Measurements from ENCODE around the gene YAF2. TPM values are rescaled to one million over a fixed set of nuclear protein-coding genes. Genes with fewer than 3 reads are reported as not detected.

YAF2 gene
- total RNA-seq, 2 donors from 2014 or later, result 10.0 to 14.4 TPM

DNA sequence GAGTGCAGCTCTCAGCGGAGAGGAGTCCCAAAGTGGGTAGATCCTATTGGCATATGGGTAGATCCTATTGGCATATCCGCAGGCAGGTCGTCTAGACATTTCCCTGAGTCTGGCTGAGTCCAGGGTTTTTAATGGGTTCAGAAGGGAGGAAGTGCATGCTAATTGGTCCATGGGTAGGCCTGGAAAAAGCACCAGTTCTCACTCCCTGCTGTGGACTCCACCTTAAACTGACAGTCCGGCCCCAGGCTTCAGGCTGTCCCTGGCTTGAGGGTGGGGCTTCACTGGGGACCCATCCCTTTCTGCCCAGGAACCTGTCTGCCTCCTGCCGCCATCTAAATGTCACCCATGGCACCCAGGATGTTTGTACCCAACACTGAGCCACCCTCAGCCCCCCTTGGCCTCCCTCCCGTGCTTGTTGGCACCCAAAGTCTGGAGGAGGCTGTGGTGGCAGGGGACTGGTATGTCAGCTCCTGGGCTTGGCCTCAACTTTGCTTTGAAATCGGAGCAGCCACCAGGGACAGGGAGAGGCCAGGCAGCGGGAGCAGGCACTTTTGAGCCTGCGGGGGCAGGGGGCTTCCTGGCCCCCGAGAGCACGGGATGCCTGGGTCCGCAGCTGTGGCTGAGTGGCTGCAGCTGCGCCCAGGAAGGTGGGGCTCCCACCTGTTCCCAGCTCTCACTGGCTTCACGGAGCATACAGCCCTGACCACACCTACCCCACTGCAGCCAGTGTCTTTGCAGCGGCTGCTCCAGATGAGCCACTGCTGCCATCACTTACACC lies 29.6 kb upstream of the YAF2 start:
- 82% methylated on average over 15 of the region's 15 CpGs for WGBS
- Histone ChIP-seq H3K27ac (no peak overlapping the region), H3K27me3 (replicated peaks; ENCODE audit: insufficient read depth) (no peaks in the 10 kb centered on the region), H3K4me1 (replicated peaks) (no peaks in the 10 kb centered on the region), H3K36me3 (no peaks in the 10 kb centered on the region), H3K4me3 (no peak overlapping the region), H3K9me3 (no peaks in the 10 kb centered on the region)
- DNase-seq (ENCODE audit: low spot score), result no peak
- TF ChIP-seq POLR2A (IDR thresholded peaks at IDR 0.05) (no peak), POLR2AphosphoS5 (IDR thresholded peaks at IDR 0.05) (no peak)
- TF ChIP-seq, protein P1, sequence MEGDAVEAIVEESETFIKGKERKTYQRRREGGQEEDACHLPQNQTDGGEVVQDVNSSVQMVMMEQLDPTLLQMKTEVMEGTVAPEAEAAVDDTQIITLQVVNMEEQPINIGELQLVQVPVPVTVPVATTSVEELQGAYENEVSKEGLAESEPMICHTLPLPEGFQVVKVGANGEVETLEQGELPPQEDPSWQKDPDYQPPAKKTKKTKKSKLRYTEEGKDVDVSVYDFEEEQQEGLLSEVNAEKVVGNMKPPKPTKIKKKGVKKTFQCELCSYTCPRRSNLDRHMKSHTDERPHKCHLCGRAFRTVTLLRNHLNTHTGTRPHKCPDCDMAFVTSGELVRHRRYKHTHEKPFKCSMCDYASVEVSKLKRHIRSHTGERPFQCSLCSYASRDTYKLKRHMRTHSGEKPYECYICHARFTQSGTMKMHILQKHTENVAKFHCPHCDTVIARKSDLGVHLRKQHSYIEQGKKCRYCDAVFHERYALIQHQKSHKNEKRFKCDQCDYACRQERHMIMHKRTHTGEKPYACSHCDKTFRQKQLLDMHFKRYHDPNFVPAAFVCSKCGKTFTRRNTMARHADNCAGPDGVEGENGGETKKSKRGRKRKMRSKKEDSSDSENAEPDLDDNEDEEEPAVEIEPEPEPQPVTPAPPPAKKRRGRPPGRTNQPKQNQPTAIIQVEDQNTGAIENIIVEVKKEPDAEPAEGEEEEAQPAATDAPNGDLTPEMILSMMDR (IDR thresholded peaks at IDR 0.05), result no peak
- intact Hi-C loops (cut with DNase I), result no loop called here

DNA sequence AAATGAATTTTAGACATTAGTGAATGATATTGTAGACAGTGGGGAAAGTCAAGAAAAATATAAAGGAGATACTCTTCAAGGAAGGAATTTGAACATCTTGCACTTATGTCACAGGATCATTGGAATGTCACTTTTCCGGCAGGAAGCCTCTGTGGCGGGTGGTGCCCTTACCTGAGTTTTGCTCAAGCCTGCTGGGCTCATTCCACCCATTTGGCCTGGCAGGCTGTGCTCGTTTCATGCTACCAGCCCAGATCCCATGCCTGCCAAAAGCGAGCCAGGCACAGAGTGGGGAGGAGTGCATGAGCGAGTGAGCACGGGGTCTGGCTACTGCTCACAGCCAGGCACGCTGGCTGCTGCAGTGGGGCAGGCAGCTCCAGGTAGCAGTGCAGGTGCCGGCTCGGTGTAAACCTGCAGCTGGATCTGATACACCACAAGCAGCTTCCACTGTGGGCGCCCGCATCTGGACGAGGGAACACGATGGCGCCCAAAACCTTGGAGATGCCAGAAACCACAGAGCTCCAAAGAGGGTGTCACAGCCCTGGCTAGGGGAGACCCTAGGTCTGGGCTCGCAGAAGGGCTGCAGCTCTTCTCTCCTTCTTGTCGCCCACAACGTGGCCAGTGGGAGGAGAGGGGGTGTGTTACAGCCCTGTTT lies 28.7 kb upstream of the YAF2 start:
- WGBS, result 81% methylated on average over 17 of the region's 17 CpGs
- DNase-seq (ENCODE audit: low spot score), result no peak
- Histone ChIP-seq H3K36me3 (no peaks in the 10 kb centered on the region), H3K4me3 (no peak overlapping the region), H3K27ac (no peak overlapping the region), H3K4me1 (replicated peaks) (no peaks in the 10 kb centered on the region), H3K27me3 (replicated peaks; ENCODE audit: insufficient read depth) (no peaks in the 10 kb centered on the region), H3K9me3 (no peaks in the 10 kb centered on the region)
- TF ChIP-seq POLR2AphosphoS5 (IDR thresholded peaks at IDR 0.05) (no peak), POLR2A (IDR thresholded peaks at IDR 0.05) (no peak)
- TF ChIP-seq, protein P1 (IDR thresholded peaks at IDR 0.05), result no peak
- intact Hi-C loops (cut with DNase I), result no loop called here

DNA sequence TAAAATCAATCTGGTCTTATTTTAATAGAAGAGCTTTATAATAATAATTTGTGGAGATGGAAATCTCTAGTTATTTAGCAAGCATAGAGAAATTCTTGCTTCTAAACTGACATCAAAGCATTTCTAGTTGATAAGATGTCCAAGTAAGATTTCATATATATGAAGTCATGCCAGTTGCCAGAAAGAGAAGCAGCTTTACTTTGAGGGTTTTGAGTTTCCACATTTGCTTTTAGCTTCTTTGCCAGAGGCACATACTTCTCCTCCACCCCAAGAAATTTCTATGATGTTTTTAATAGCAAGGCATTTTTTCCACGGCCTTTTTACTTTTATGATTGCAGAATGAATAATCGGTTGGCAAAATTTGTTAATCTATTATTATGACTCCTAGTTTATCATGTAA lies 24.2 kb upstream of the YAF2 start:
- TF ChIP-seq POLR2AphosphoS5 (IDR thresholded peaks at IDR 0.05), result no peak
- TF ChIP-seq POLR2A (IDR thresholded peaks at IDR 0.05), result no peak
- TF ChIP-seq, protein P1 (IDR thresholded peaks at IDR 0.05), result no peak

DNA sequence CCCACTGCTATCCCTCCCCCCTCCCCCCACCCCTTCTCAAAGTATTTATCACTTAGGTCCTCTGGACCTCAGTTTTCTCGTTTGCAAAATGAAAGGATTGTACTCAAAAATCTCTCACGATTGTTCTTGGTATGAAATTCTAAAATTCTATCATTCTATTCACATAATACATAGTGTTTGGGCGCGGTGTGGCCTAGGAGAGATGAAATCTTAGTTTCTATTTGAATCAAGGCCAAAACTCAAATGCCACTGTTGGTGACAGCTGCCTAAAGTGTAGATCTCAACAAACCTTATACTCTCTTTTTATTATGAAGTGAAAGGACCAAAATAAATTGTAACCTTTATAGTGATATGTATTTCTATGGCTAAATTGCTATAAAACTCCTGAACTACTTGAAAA lies 23.7 kb upstream of the YAF2 start:
- intact Hi-C loops (cut with DNase I), result no loop called here

More for the DNA sequence above, 24.2 kb upstream of the YAF2 start:
- no peaks in the 10 kb centered on the region for H3K27me3 ChIP-seq (replicated peaks; ENCODE audit: insufficient read depth)
- H3K36me3 ChIP-seq, result no peaks in the 10 kb centered on the region
- intact Hi-C loops (cut with DNase I), result no loop called here
- no peaks in the 10 kb centered on the region for H3K4me1 ChIP-seq (replicated peaks)
- WGBS, result 61% methylated on average over 2 of the region's 2 CpGs
- no peak for DNase-seq (ENCODE audit: low spot score)
- H3K4me3 ChIP-seq, result no peak overlapping the region
- no peak overlapping the region for H3K27ac ChIP-seq
- no peaks in the 10 kb centered on the region for H3K9me3 ChIP-seq

More for the DNA sequence above, 23.7 kb upstream of the YAF2 start:
- Histone ChIP-seq H3K4me3 (no peak overlapping the region), H3K27me3 (replicated peaks; ENCODE audit: insufficient read depth) (no peaks in the 10 kb centered on the region), H3K4me1 (replicated peaks) (no peaks in the 10 kb centered on the region), H3K27ac (no peak overlapping the region), H3K36me3 (no peaks in the 10 kb centered on the region), H3K9me3 (no peaks in the 10 kb centered on the region)
- no peak for DNase-seq (ENCODE audit: low spot score)
- no peak for TF ChIP-seq POLR2AphosphoS5 (IDR thresholded peaks at IDR 0.05)
- TF ChIP-seq POLR2A (IDR thresholded peaks at IDR 0.05), result no peak
- TF ChIP-seq, protein P1 (IDR thresholded peaks at IDR 0.05), result no peak
- 77% methylated on average over 4 of the region's 4 CpGs for WGBS

All from prostate gland (tissue), 2 donors.